Vagina (tissue), 2 donors: ENCODE results near the gene TEX51. TPM values are rescaled to one million over a fixed set of nuclear protein-coding genes. Genes with fewer than 3 reads are reported as not detected.

ENCODE experiments used
- DNase-seq, 2 donors: peaks; one replicate each; pipeline ENCODE4 v3.0.0-alpha.2; 2017; ENCODE audit errors: extremely low spot score in 2 of 2
- H3K27ac ChIP-seq: fragments of 200-600 bp; sonication (generic); one replicate; pipeline ENCODE4 v1.5.1; 2019
- H3K27me3 ChIP-seq: fragments of 200-600 bp; sonication (generic); one replicate; pipeline ENCODE4 v1.5.1; 2019
- H3K36me3 ChIP-seq, 2 donors: fragments of 200-600 bp; sonication (generic); one replicate each; pipeline ENCODE4 v1.5.1; 2017 to 2019
- H3K4me1 ChIP-seq: fragments of 200-600 bp; sonication (generic); one replicate; pipeline ENCODE4 v1.5.1; 2019
- H3K4me3 ChIP-seq, 2 donors: fragments of 200-600 bp; sonication (generic); 1 replicate in 1 of 2; 2 replicates in 1 of 2; pipeline ENCODE4 v1.5.1; 2016 to 2019
- H3K9me3 ChIP-seq: fragments of 200-600 bp; sonication (generic); one replicate; pipeline ENCODE4 v1.5.1; 2019
- POLR2A ChIP-seq, 2 donors: fragments of 450-650 bp; IDR thresholded peaks; one replicate each; pipeline ENCODE4 v1.6.1; 2017; ENCODE audit warnings: antibody characterized with exemption in 2 of 2, mild to moderate bottlenecking in 2 of 2, moderate library complexity in 2 of 2
- POLR2AphosphoS5 ChIP-seq, 2 donors: sonication (generic); formaldehyde crosslinking; IDR thresholded peaks; one replicate each; pipeline ENCODE4 v1.9.0; 2017; ENCODE audit warnings: antibody characterized with exemption in 2 of 2, mild to moderate bottlenecking in 2 of 2, low read depth in 1 of 2; ENCODE audit not compliant: insufficient read depth in 1 of 2
- intact Hi-C: fragments of 100-400 bp; cut with DNase I; formaldehyde crosslinking; loops from one replicate; pipeline ENCODE4 v1.15.1; 2023
- total RNA-seq: library from RNA; depleted of rRNA; stranded (reverse); fragments of >200 nt; gene quantifications from one replicate; pipeline ENCODE4 v1.2.3, GENCODE V29; 2016
- TF ChIP-seq, protein P1 (sequence below), 3 experiments: fragments of 450-650 bp in 2 of 3; fragments of 200-600 bp in 1 of 3; sonication (generic) in 1 of 3; IDR thresholded peaks; one replicate each; pipeline ENCODE4 v1.5.1; 2017 to 2019; ENCODE audit warnings: antibody characterized with exemption in 3 of 3, mild to moderate bottlenecking in 2 of 3, moderate library complexity in 2 of 3

Gene TEX51
- total RNA-seq, 1 donor from 2014 or later = not detected

DNA sequence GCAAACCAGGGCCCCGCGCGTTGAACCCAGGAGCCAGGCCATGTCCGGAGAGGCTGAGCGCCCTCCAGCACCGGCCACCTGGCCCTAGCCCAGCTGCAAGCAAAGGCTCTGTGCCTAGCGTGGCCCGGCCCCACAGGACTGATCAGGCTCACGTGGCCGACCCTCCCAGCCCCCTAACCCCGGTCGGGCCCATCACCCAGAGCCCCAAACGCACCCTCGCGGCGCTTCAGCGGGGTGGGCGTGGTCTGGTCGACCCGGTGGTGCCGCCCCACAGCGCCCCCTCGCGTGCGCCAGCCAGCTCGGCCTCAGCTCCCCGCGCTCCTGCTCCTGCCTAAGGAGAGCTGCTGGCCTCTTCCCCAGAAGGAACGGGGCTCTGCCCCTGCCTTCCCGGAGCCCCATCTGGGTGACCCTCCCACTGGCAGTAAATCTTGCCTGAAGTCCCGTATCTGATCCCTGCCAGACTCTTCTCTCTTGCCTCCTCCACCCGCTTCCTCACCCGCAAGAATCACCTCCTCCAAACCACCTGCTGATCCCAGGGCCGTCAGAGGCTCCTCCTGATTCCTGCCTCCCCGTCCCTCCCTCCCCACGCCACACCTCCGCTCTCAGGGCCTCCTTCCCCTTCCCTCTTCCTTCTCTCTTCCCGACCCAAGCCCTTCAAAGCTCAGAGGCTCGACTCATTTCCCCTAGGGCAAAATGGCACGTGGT, 12.3 kb upstream of the TEX51 start:
- Histone ChIP-seq H3K9me3 (no peaks in the 10 kb centered on the region), H3K36me3 (no peaks in the 10 kb centered on the region), H3K27ac (peak overlapping the region; percentile 40), H3K4me3 (peak overlapping the region; percentile 31 to 43), H3K27me3 (no peaks in the 10 kb centered on the region), H3K4me1 (peaks cover 11% of the 10 kb centered on the region)
- peak; percentile 82 to 95 for DNase-seq
- intact Hi-C loops = no loop called here
- TF ChIP-seq, protein P1, sequence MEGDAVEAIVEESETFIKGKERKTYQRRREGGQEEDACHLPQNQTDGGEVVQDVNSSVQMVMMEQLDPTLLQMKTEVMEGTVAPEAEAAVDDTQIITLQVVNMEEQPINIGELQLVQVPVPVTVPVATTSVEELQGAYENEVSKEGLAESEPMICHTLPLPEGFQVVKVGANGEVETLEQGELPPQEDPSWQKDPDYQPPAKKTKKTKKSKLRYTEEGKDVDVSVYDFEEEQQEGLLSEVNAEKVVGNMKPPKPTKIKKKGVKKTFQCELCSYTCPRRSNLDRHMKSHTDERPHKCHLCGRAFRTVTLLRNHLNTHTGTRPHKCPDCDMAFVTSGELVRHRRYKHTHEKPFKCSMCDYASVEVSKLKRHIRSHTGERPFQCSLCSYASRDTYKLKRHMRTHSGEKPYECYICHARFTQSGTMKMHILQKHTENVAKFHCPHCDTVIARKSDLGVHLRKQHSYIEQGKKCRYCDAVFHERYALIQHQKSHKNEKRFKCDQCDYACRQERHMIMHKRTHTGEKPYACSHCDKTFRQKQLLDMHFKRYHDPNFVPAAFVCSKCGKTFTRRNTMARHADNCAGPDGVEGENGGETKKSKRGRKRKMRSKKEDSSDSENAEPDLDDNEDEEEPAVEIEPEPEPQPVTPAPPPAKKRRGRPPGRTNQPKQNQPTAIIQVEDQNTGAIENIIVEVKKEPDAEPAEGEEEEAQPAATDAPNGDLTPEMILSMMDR (IDR thresholded peaks at IDR 0.05) = peak; percentile 9 to 52 (median 38)
- no peak for TF ChIP-seq POLR2AphosphoS5 (IDR thresholded peaks at IDR 0.05; ENCODE audit: insufficient read depth in 1 of 2, low read depth in 1 of 2)
- no peak for TF ChIP-seq POLR2A (IDR thresholded peaks at IDR 0.05)

DNA sequence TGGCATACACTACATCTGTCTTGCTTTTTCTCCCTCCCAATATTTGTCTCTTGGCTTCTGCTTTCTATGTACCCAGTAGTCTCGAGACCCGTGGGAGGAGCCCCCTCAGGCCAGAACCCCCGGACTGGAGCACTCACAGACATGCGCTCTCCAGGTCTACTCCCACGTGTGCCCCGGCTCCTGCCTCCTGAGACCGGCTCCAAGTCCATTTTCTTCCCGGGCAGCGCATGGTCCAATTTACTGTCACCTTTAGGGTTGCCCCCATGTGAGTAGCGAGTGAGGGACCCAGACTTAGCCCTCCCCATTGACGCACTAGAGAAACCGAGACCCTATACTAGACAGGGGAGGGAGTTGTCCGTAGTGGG, 11.8 kb upstream of the TEX51 start:
- H3K4me3 ChIP-seq = no peak overlapping the region
- peak; percentile 76 to 91 for DNase-seq
- intact Hi-C loops = no loop called here
- H3K27me3 ChIP-seq = no peaks in the 10 kb centered on the region
- no peaks in the 10 kb centered on the region for H3K9me3 ChIP-seq
- peaks cover 11% of the 10 kb centered on the region for H3K4me1 ChIP-seq
- no peak overlapping the region for H3K27ac ChIP-seq
- no peaks in the 10 kb centered on the region for H3K36me3 ChIP-seq
- TF ChIP-seq, protein P1 (IDR thresholded peaks at IDR 0.05) = no peak
- TF ChIP-seq POLR2A (IDR thresholded peaks at IDR 0.05) = no peak
- no peak for TF ChIP-seq POLR2AphosphoS5 (IDR thresholded peaks at IDR 0.05; ENCODE audit: insufficient read depth in 1 of 2, low read depth in 1 of 2)

- no peaks in the 10 kb centered on the region for H3K27me3 ChIP-seq
- H3K4me1 ChIP-seq = peaks cover 11% of the 10 kb centered on the region
- H3K4me3 ChIP-seq = no peak overlapping the region
- H3K36me3 ChIP-seq = no peaks in the 10 kb centered on the region
- DNase-seq = peak in 1 of 2 donors; percentile 89
- no peaks in the 10 kb centered on the region for H3K9me3 ChIP-seq
- intact Hi-C loops = no loop called here
- no peak overlapping the region for H3K27ac ChIP-seq
- TF ChIP-seq POLR2AphosphoS5 (IDR thresholded peaks at IDR 0.05; ENCODE audit: insufficient read depth in 1 of 2, low read depth in 1 of 2) = no peak
- TF ChIP-seq, protein P1 (IDR thresholded peaks at IDR 0.05) = no peak
- no peak for TF ChIP-seq POLR2A (IDR thresholded peaks at IDR 0.05)
Observed at GRCh38 chr2:126887506-126887905, 11.2 kb upstream of the TEX51 start.

DNA sequence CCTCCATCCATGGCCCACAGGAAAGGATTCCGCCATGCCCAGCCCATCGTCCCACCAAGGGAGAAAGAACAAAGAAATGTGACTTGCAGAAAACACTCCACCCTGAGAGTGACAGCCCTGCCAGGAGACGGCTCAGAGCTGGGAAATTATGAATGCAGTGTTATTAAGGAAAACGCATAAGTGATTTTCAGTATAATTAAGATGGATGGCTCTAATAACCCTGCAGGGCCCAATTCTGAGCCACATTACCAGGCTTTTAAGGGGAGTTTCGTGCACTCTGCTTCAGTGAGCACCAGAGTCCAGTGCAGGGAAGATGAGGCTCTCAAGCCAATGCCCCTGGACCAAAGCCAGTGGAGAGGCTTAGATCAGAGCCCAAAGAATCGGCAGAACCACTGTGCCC, 10.6 kb upstream of the TEX51 start:
- Histone ChIP-seq H3K27ac (no peak overlapping the region), H3K4me1 (peaks cover 11% of the 10 kb centered on the region), H3K4me3 (no peak overlapping the region), H3K27me3 (no peaks in the 10 kb centered on the region), H3K9me3 (no peaks in the 10 kb centered on the region), H3K36me3 (no peaks in the 10 kb centered on the region)
- no peak for TF ChIP-seq POLR2AphosphoS5 (IDR thresholded peaks at IDR 0.05; ENCODE audit: insufficient read depth in 1 of 2, low read depth in 1 of 2)
- no peak for TF ChIP-seq POLR2A (IDR thresholded peaks at IDR 0.05)
- TF ChIP-seq, protein P1 (IDR thresholded peaks at IDR 0.05) = no peak
- intact Hi-C loops = no loop called here
- DNase-seq = no peak

- peak; percentile 71 to 82 for DNase-seq
- intact Hi-C loops = no loop called here
- TF ChIP-seq POLR2A (IDR thresholded peaks at IDR 0.05) (no peak), POLR2AphosphoS5 (IDR thresholded peaks at IDR 0.05; ENCODE audit: insufficient read depth in 1 of 2, low read depth in 1 of 2) (no peak)
- TF ChIP-seq, protein P1 (IDR thresholded peaks at IDR 0.05) = no peak
- no peaks in the 10 kb centered on the region for H3K9me3 ChIP-seq
- H3K4me3 ChIP-seq = no peak overlapping the region
- H3K27ac ChIP-seq = no peak overlapping the region
- H3K36me3 ChIP-seq = no peaks in the 10 kb centered on the region
- H3K4me1 ChIP-seq = peaks cover 11% of the 10 kb centered on the region
- no peaks in the 10 kb centered on the region for H3K27me3 ChIP-seq
Observed at GRCh38 chr2:126889071-126889470, 9.6 kb upstream of the TEX51 start.
